GM18858 (cell line): ENCODE results near the gene ST8SIA4.
"Not testable (repeated sequence)": the region's sequence is repeated elsewhere in the genome, so short reads cannot be mapped to it uniquely, and the experiment has no call there.

Source experiments
- ATAC-seq: cut with Tn5 transposase; IDR thresholded peaks from one replicate; pipeline ENCODE4 v1.9.1; 2021; ENCODE audit not compliant: unreplicated experiment

The ST8SIA4 gene

DNA sequence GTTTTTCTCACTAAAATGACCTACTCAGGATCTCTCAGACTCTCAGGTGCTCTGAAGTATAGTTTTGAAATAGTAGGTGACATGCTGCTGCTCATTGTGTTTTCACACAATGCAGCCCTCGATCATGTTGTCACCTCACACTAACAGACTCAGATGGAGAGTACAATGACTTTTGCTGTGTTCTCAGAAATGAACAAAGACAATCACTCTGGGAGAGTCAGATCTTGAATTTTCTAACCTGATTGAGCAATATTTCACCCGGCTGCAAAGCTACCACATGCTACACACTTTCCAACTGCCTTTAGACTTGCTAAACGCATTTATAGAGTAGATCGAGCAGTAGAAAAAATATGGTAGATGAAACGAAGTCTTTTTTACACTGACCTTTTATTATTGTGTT, 113.4 kb downstream of the ST8SIA4 start:
- no peak for ATAC-seq

DNA sequence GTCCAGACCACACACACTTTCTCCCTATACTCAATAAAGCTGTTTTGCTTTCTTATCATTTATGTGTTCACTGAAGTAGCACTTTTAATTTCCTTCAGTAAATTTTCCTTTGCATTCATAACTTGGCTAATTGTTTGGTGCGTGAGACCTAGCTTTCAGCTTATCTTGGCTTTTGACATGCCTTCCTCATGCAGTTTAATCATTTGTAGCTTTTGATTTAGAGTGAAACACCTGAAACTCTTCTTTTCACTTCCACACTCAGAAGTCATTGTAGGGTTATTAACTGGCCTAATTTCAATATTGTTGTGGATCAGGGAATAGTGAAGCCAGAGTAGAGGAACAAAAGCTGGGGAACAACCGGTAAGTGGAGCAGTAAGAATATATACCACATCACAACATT, 114.7 kb downstream of the ST8SIA4 start:
- ATAC-seq, result peak; percentile 39

DNA sequence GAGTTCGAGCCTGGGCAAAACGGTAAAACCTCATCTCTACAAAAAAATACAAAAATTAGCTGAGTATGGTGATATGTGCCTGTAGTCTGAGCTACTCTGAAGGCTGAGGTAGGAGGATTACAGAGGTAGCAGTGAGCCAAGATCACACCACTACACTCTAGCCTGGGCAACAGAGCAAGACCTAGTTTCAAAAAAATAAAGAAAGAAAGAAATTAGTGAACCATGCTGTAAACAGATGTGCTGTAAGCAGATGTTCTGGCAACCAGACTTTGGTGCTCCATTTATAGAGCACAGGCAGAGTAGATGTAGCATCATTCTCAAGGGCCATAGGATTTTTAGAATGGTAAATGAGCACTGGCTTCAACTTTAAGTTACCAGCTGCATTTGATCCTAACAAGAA, 115.4 kb downstream of the ST8SIA4 start:
- ATAC-seq, result peak; percentile 92

DNA sequence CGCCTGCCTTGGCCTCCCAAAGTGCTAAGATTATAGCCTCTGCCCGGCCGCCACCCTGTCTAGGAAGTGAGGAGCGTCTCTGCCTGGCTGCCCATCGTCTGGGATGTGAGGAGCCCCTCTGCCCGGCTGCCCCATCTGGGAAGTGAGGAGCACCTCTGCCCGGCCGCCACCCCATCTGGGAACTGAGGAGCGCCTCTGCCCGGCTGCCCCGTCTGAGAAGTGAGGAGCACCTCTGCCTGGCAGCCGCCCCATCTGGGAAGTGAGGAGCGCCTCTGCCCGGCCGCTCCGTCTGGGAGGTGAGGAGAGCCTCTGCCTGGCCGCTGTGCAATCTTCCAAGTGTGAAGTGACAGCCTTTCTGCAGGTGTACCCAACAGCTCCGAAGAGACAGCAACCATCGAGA, 117.5 kb downstream of the ST8SIA4 start:
- ATAC-seq, result not testable (repeated sequence)

DNA sequence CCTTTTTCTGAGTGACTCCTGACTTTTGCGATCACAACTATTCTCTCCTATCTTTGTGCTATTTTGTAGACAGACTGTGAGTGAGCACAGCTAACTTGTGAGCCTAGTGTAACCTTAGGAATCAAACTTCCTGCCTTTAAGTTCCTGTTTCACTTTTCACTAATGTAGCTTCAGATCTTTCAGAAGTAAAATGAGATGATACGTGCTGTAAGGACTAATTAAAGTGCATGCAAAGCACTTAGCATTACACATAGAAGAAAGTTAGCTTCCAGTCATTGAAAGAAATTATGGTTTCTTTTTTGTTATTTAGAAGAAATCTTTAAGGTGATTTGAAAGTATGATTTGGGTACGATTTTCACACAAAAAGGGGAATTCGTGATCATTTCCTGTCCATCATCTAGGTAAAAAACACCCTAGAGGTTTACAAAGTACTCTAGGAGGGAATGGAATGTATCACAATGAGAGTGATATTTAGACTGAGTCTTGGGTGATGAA, 122.7 kb downstream of the ST8SIA4 start:
- ATAC-seq, result peak; percentile 70

- ATAC-seq, result peak; percentile 9
Measured at GRCh38 chr5:100779669-100780375, 123.3 kb downstream of the ST8SIA4 start.

- ATAC-seq, result peak; percentile 80
Measured at GRCh38 chr5:100777680-100778300, 125.3 kb downstream of the ST8SIA4 start.

DNA sequence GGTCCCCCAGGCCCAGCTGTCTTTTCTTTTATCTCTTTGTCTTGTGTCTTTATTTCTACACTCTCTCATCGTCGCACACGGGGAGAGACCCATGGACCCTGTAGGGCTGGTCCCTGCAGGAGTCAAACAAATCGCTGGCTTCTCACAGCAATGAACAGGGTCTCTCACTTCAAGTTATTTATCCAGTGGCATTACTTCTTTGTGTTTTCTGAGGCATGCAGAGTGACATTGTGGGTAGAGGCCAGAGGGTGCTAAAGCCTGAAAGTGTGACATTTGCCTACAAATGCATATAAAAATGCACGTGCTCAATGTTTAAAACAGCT, 127.6 kb downstream of the ST8SIA4 start:
- ATAC-seq, result no peak

DNA sequence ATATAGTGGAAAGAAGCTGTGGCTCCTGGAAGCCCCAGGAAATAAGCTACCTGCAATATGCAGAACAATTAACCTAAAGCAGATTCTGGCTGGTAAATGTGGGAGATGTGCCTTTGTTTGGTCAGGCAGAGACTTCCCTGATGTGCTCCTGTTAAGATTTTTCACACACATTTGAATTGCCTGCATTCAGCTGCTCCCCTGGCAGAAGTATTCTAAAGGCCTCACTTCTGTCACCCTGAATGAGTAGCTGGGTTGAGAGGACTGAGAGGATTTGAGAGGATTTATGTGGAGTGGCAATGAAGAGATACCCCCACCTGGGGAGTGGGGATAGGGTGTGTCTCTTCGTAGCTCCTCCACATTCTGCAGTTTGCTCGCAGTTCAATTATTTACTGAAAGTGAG, 130.5 kb downstream of the ST8SIA4 start:
- ATAC-seq, result no peak

- ATAC-seq, result no peak
Measured at GRCh38 chr5:100772006-100772405, 131.1 kb downstream of the ST8SIA4 start.

DNA sequence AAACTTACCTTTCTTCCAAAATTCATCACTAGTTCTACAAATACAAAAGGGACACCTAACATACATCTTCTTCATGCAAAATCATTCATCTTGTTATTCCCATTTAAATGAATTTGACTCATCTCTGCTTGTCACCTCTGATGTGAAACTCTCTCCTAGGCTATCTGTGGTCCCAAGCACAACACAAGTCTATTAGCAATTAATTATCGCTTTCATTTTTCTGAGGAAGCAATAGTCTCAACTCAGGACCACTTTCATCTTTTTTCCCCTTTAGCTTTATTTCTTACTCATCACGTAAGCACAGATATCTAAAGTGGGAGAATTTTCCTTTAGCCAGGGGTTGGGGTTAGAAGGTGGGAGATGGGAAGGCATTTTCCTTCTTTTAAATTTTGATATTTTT, 131.9 kb downstream of the ST8SIA4 start:
- ATAC-seq, result peak; percentile 41

- no peak for ATAC-seq
Measured at GRCh38 chr5:100768221-100768620, 134.9 kb downstream of the ST8SIA4 start.

DNA sequence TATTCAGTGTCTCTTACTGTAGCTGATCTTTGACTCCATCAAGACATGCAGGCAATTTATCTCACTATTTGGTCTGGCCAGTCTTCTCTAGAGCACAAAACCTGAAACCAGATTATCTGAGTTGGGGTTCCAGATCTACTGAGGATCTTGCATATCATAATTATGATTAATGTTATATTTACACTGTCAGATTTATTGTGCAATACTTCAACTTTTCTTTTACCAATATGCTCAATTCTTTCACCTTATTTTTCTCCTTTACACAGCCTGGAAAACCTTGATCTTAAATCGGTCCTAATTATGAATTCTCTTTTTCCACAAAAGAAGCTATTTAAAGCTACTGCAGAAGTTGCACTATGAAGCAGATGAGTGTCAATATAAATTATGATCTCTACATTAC, 140.1 kb downstream of the ST8SIA4 start:
- no peak for ATAC-seq

DNA sequence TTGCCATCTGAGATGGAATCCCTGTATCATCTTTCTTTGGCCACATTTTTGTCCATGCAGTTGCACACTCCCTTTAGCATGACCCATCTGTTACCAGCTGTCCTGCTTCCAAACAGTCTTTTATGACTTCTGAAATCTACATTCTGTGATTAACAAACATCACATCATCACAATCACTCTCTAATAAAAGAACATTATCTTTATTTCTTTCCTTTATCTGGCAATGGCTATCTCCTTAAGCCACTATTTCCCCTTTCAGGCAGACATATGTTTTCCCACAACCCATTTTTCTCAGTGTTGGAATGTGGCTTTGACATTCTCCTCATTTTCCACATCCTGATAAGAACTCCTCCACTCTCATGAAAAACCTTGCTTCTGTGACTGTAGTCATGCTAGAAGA, 141.0 kb downstream of the ST8SIA4 start:
- no peak for ATAC-seq

GRCh38 chr5:100761192-100761591, 141.9 kb downstream of the ST8SIA4 start:
- no peak for ATAC-seq

DNA sequence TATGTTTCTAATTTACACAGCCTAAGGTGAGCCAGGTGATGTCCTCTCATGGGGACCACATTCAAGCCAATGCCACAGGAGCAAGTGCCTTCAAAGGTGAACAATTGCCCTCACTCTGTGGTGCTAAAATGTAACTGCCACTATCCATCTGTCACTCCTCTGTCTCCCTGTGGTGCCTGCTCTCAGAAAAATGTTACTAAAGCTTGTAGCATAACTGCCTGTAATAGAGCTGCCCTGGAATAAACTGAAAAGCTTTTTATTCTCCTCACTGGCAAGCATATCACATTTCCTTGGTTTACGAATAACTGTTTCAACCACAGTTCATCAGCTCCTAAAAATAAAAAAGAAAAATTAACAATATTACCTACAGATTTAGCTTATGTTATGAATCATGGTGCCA, 142.4 kb downstream of the ST8SIA4 start:
- no peak for ATAC-seq

DNA sequence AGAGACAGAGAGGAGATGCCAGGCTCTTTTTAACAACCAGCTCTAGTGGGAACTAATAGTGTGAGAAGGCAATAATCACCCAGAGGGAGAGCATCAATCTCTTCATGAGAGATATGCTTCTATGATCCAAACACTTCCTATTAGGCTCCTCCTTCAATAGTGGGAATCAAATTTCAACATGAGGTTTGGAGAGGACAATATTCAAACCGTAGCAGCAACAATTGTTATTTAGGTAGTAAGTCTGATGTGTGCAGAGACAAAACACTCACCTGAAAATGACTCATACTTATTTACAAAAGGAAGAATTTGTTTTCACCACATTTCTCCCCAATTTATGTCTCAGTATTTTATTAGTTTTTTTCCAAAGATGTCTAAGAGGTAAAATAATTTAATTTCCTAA, 144.3 kb downstream of the ST8SIA4 start:
- no peak for ATAC-seq

- no peak for ATAC-seq
Measured at GRCh38 chr5:100758306-100758705, 144.8 kb downstream of the ST8SIA4 start.

DNA sequence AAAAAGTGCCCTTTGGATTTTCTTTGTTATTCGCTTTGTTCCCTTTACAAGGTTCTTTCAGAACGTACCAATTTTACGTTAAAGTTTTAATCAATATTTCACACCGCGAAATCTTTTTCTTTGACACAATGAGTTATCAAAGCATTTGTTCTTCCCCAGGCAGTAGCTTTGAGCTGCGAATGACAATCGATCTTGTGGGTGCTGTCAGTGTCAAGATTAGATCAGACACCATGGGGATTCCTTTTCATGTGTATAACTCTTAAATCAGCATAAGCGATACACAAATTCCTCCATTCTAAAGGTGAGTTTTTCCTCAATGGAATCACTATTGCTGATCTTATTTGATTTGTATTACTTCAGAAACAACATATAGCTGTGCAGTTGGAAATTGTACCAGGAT, 145.5 kb downstream of the ST8SIA4 start:
- no peak for ATAC-seq
